Adrenal gland (tissue), 5 donors: ENCODE measurements around the gene HLCS.

Source experiments
- CTCF ChIP-seq, 6 experiments: fragments of 450-650 bp in 4 of 6; fragments of 200-600 bp in 2 of 6; sonication (generic) in 1 of 6; IDR thresholded peaks; 1 replicate in 5 of 6; 2 replicates in 1 of 6; pipeline versions ENCODE4 v1.5.1 to v1.8.0; 2016 to 2021; ENCODE audit warnings: antibody characterized with exemption in 6 of 6, mild to moderate bottlenecking in 2 of 6, moderate library complexity in 1 of 6
- POLR2A ChIP-seq, 2 donors: fragments of 450-650 bp; IDR thresholded peaks; one replicate each; pipeline ENCODE4 v1.6.1; 2017; ENCODE audit warnings: antibody characterized with exemption in 2 of 2, mild to moderate bottlenecking in 2 of 2, moderate library complexity in 1 of 2
- donor health status: DM: no; HTN: no; CAD: no.

- TF ChIP-seq CTCF (IDR thresholded peaks at IDR 0.05) (peak; percentile 33 to 55 (median 43)), POLR2A (IDR thresholded peaks at IDR 0.05) (no peak)
Observed at GRCh38 chr21:36917471-36918158, 48.9 kb downstream of the HLCS start.
